B cell (primary cell): ENCODE results near the gene CACNA2D2. TPM values are rescaled to one million over a fixed set of nuclear protein-coding genes. Genes with fewer than 3 reads are reported as not detected.

ENCODE experiments used
- ATAC-seq: fragments of 200-7000 bp; cut with Tn5 transposase; one replicate; pipeline ENCODE4 v1.10.0; 2021; ENCODE audit warnings: low read depth, mild to moderate bottlenecking, moderate number of reproducible peaks, moderate library complexity
- CTCF ChIA-PET: fragments of 350-600 bp; sonication (Branson Sonifier 250); formaldehyde crosslinking; loops from one replicate; lab custom pipeline; 2021; ENCODE audit warnings: antibody characterized with exemption, inconsistent platforms; lab: Charles Lee
- POLR2A ChIA-PET: fragments of 350-600 bp; sonication (Branson Sonifier 250); formaldehyde crosslinking; loops from one replicate; lab custom pipeline; 2021; ENCODE audit warnings: antibody characterized with exemption; lab: Charles Lee
- DNase-seq: peaks from one replicate; pipeline ENCODE4 v3.0.0; 2013
- H2AFZ ChIP-seq: 2 replicates; pipeline ENCODE4 v1.6.1; 2012; ENCODE audit warnings: mild to moderate bottlenecking, low read depth, low read length; ENCODE audit not compliant: insufficient read depth, poor library complexity, severe bottlenecking
- H3K27ac ChIP-seq, 2 donors: 1 replicate in 1 of 2; 2 replicates in 1 of 2; pipeline ENCODE4 v1.5.1; 2012 to 2013; ENCODE audit warnings: low read length in 2 of 2, mild to moderate bottlenecking in 2 of 2, moderate library complexity in 1 of 2
- H3K27me3 ChIP-seq, 4 experiments: fragments of 200-600 bp in 1 of 4; sonication (generic) in 1 of 4; replicated peaks in 1 of 4; 1 replicate in 2 of 4; 2 replicates in 2 of 4; pipeline versions ENCODE4 v1.6.1 to v1.7.0; 2013 to 2016; ENCODE audit warnings: low read length in 3 of 4, mild to moderate bottlenecking in 2 of 4, mixed read lengths in 1 of 4, moderate library complexity in 1 of 4; ENCODE audit not compliant: insufficient read depth in 4 of 4, control insufficient read depth in 3 of 4; ENCODE audit errors: control extremely low read depth in 1 of 4
- H3K36me3 ChIP-seq, 2 experiments: replicated peaks in 1 of 2; 1 replicate in 1 of 2; 2 replicates in 1 of 2; pipeline versions ENCODE4 v1.6.1 to v1.7.1; 2013; ENCODE audit warnings: low read length in 1 of 2; ENCODE audit not compliant: insufficient read depth in 2 of 2, control insufficient read depth in 1 of 2; ENCODE audit errors: control extremely low read depth in 1 of 2, extremely low read depth in 1 of 2
- H3K4me1 ChIP-seq, 2 donors: fragments of 200-600 bp in 1 of 2; sonication (generic) in 1 of 2; 1 replicate in 1 of 2; 2 replicates in 1 of 2; pipeline versions ENCODE4 v1.5.1 to v1.6.1; 2013 to 2017; ENCODE audit warnings: low read length in 2 of 2; ENCODE audit not compliant: control insufficient read depth in 2 of 2, insufficient read depth in 2 of 2
- H3K4me2 ChIP-seq: replicated peaks from 2 replicates; pipeline ENCODE3; 2012; ENCODE audit warnings: mild to moderate bottlenecking, low read depth, low read length; ENCODE audit not compliant: poor library complexity, severe bottlenecking
- H3K4me3 ChIP-seq, 5 experiments: fragments of 200-600 bp in 1 of 5; sonication (generic) in 1 of 5; 1 replicate in 3 of 5; 2 replicates in 2 of 5; pipeline versions ENCODE4 v1.5.1 to v1.7.0; 2011 to 2016; ENCODE audit warnings: low read length in 4 of 5, mild to moderate bottlenecking in 4 of 5, low read depth in 2 of 5, control low read depth in 1 of 5, moderate library complexity in 1 of 5; ENCODE audit not compliant: insufficient read depth in 1 of 5; ENCODE audit errors: control extremely low read depth in 1 of 5, extremely low read depth in 1 of 5
- H3K79me2 ChIP-seq: fragments of 200-600 bp; sonication (generic); one replicate; pipeline ENCODE4 v1.6.0; 2016; ENCODE audit warnings: low read length; ENCODE audit not compliant: control insufficient read depth, insufficient read depth
- H3K9ac ChIP-seq: fragments of 200-600 bp; sonication (generic); 2 replicates; pipeline ENCODE4 v1.6.1; 2017; ENCODE audit warnings: mild to moderate bottlenecking, low read length, moderate library complexity
- H3K9me3 ChIP-seq, 3 donors: one replicate each; pipeline versions ENCODE4 v1.6.1 to v1.7.1; 2013; ENCODE audit warnings: low read length in 2 of 3; ENCODE audit not compliant: control insufficient read depth in 2 of 3, insufficient read depth in 1 of 3; ENCODE audit errors: control extremely low read depth in 1 of 3
- H4K20me1 ChIP-seq: 2 replicates; pipeline ENCODE4 v1.6.0; 2012; ENCODE audit warnings: mild to moderate bottlenecking, low read length; ENCODE audit not compliant: insufficient read depth, control insufficient read depth, poor library complexity, severe bottlenecking
- H3K27ac Mint-ChIP-seq: one replicate; pipeline ENCODE4 v1.8.0; 2021; ENCODE audit warnings: mixed read lengths
- H3K27me3 Mint-ChIP-seq: one replicate; pipeline ENCODE4 v1.8.0; 2021; ENCODE audit warnings: mixed read lengths
- H3K4me1 Mint-ChIP-seq: one replicate; pipeline ENCODE4 v1.8.0; 2021; ENCODE audit warnings: mixed read lengths
- H3K4me3 Mint-ChIP-seq: one replicate; pipeline ENCODE4 v1.8.0; 2021; ENCODE audit warnings: mixed read lengths
- H3K9me3 Mint-ChIP-seq: one replicate; pipeline ENCODE4 v1.8.0; 2022; ENCODE audit warnings: mixed read lengths; ENCODE audit not compliant: insufficient read depth
- CTCF ChIP-seq: fragments of 200-600 bp; IDR thresholded peaks from one replicate; pipeline ENCODE4 v1.8.0; 2022; ENCODE audit warnings: antibody characterized with exemption, mild to moderate bottlenecking
- EZH2 ChIP-seq: IDR thresholded peaks from 2 replicates; pipeline ENCODE4 v1.6.1; 2012; ENCODE audit warnings: borderline replicate concordance, low read depth, mild to moderate bottlenecking, moderate library complexity, low read length; ENCODE audit not compliant: insufficient read depth, poor library complexity, severe bottlenecking
- WGBS: methylation state at CpG from one replicate; pipeline ENCODE4 v1.1.5; 2013; ENCODE audit warnings: missing lambda C conversion rate; ENCODE audit not compliant: insufficient coverage; 5-methylcytosine and 5-hydroxymethylcytosine counted together
- intact Hi-C: fragments of 100-400 bp; cut with micrococcal nuclease; formaldehyde crosslinking; loops from one replicate; pipeline ENCODE4 v1.10.0; 2022
- polyA plus RNA-seq: library from polyadenylated mRNA; depleted of rRNA; stranded (reverse); fragments of >200 nt; gene quantifications from 2 replicates; pipeline ENCODE4 v1.2.3, GENCODE V29; 2012
- total RNA-seq, 2 donors: library from RNA; stranded (reverse); fragments of 120-200 nt in 1 of 2; gene quantifications; 1 replicate in 1 of 2; 2 replicates in 1 of 2; pipeline versions ENCODE4 v1.2.3 to v1.2.4, GENCODE V29; 2013 to 2022

CACNA2D2 gene
- total and polyA plus RNA-seq, 2 donors (not counting 1 experiment from before 2014, with no cell fraction given) = 0.69 to 1.2 TPM

- H3K9ac ChIP-seq = no peak overlapping the region
- no peak overlapping the region for H2AFZ ChIP-seq
- TF ChIP-seq EZH2 (no peak), CTCF (no peak)
- H3K4me2 ChIP-seq = no peak overlapping the region
- no peaks in the 10 kb centered on the region for H3K79me2 ChIP-seq
- peaks cover 0 to 3% (median 0%) of the 10 kb centered on the region in 3 donors for H3K9me3 ChIP-seq
- H3K4me3 Mint-ChIP-seq = no peak overlapping the region
- DNase-seq (no peak), ATAC-seq (no peak)
- H3K27me3 ChIP-seq = no peaks in the 10 kb centered on the region
- intact Hi-C loops = no loop called here
- no peak overlapping the region for H3K4me3 ChIP-seq
- H4K20me1 ChIP-seq = no peaks in the 10 kb centered on the region
- H3K27ac Mint-ChIP-seq = no peak overlapping the region
- no peaks in the 10 kb centered on the region for H3K4me1 ChIP-seq
- 84% methylated on average over 4 of the region's 4 CpGs for WGBS
- ChIA-PET CTCF (no interaction called here), POLR2A (no interaction called here)
- H3K27me3 Mint-ChIP-seq = peaks cover 18% of the 10 kb centered on the region
- no peak overlapping the region for H3K27ac ChIP-seq
- no peaks in the 10 kb centered on the region for H3K4me1 Mint-ChIP-seq
- no peaks in the 10 kb centered on the region for H3K36me3 ChIP-seq
- no peaks in the 10 kb centered on the region for H3K9me3 Mint-ChIP-seq
These were observed 88.4 kb downstream of the CACNA2D2 start for GRCh38 chr3:50415061-50415460.

- TF ChIP-seq EZH2 (no peak), CTCF (no peak)
- Mint-ChIP-seq H3K27me3 (peaks cover 18% of the 10 kb centered on the region), H3K4me1 (no peaks in the 10 kb centered on the region), H3K9me3 (no peaks in the 10 kb centered on the region), H3K4me3 (no peak overlapping the region), H3K27ac (no peak overlapping the region)
- ATAC-seq = no peak
- ChIA-PET CTCF (no interaction called here), POLR2A (no interaction called here)
- Histone ChIP-seq H3K4me3 (no peak overlapping the region), H4K20me1 (no peaks in the 10 kb centered on the region), H3K9me3 (peaks cover 0 to 3% (median 0%) of the 10 kb centered on the region in 3 donors), H3K4me2 (no peak overlapping the region), H3K79me2 (no peaks in the 10 kb centered on the region), H3K27ac (no peak overlapping the region), H2AFZ (no peak overlapping the region), H3K4me1 (no peaks in the 10 kb centered on the region), H3K36me3 (no peaks in the 10 kb centered on the region), H3K27me3 (no peaks in the 10 kb centered on the region), H3K9ac (no peak overlapping the region)
- 98% methylated on average over 5 of the region's 14 CpGs for WGBS
- intact Hi-C loops = no loop called here
- DNase-seq = no peak
These were observed 88.8 kb downstream of the CACNA2D2 start for GRCh38 chr3:50414616-50415015.
